ENCODE results near the gene TIMP4.
A peak's percentile ranks its signal among the peaks of the same experiment; 100 is the strongest.

The TIMP4 gene

GRCh38 chr3:12150112-12150511, 8.6 kb downstream of the TIMP4 start:
- Histone ChIP-seq H3K4me3 (ENCODE audit: low read depth in 1 of 5, low read length in 5 of 5) (peak overlapping the region in 2 of 5 donors; percentile 14 to 46), H3K9ac (ENCODE audit: low read length in 5 of 5) (peak overlapping the region in 1 of 5 donors; percentile 35), H3K27me3 (ENCODE audit: control insufficient read depth in 5 of 5, insufficient read depth in 4 of 5, low read length in 5 of 5) (no peaks in the 10 kb centered on the region), H3K9me3 (ENCODE audit: control insufficient read depth in 5 of 5, low read length in 5 of 5) (no peaks in the 10 kb centered on the region), H3K4me1 (ENCODE audit: control insufficient read depth in 5 of 5, insufficient read depth in 5 of 5, low read length in 5 of 5) (peaks cover 8 to 78% (median 47%) of the 10 kb centered on the region in 5 donors), H3K36me3 (ENCODE audit: control insufficient read depth in 5 of 5, insufficient read depth in 5 of 5, low read length in 5 of 5) (peaks cover 5 to 38% (median 33%) of the 10 kb centered on the region in 5 donors), H3K27ac (ENCODE audit: low read depth, low read length) (peak overlapping the region; percentile 91)

- peak overlapping the region; percentile 91 for H3K27ac ChIP-seq (ENCODE audit: low read depth, low read length)
- peak overlapping the region; percentile 23 to 53 (median 46) for H3K4me3 ChIP-seq (ENCODE audit: low read depth in 1 of 5, low read length in 5 of 5)
- H3K4me1 ChIP-seq (ENCODE audit: control insufficient read depth in 5 of 5, insufficient read depth in 5 of 5, low read length in 5 of 5), result peaks cover 9 to 79% (median 54%) of the 10 kb centered on the region in 5 donors
- no peaks in the 10 kb centered on the region for H3K27me3 ChIP-seq (ENCODE audit: control insufficient read depth in 5 of 5, insufficient read depth in 4 of 5, low read length in 5 of 5)
- no peaks in the 10 kb centered on the region for H3K9me3 ChIP-seq (ENCODE audit: control insufficient read depth in 5 of 5, low read length in 5 of 5)
- H3K36me3 ChIP-seq (ENCODE audit: control insufficient read depth in 5 of 5, insufficient read depth in 5 of 5, low read length in 5 of 5), result peaks cover 5 to 27% (median 24%) of the 10 kb centered on the region in 5 donors
- H3K9ac ChIP-seq (ENCODE audit: low read length in 5 of 5), result peak overlapping the region; percentile 25 to 53 (median 33)
These were observed 9.7 kb downstream of the TIMP4 start for GRCh38 chr3:12149029-12149428.

GRCh38 chr3:12148183-12148940, 10.3 kb downstream of the TIMP4 start:
- Histone ChIP-seq H3K9ac (ENCODE audit: low read length in 5 of 5) (peak overlapping the region; percentile 15 to 53 (median 30)), H3K27me3 (ENCODE audit: control insufficient read depth in 5 of 5, insufficient read depth in 4 of 5, low read length in 5 of 5) (no peaks in the 10 kb centered on the region), H3K36me3 (ENCODE audit: control insufficient read depth in 5 of 5, insufficient read depth in 5 of 5, low read length in 5 of 5) (peaks cover 5 to 20% (median 18%) of the 10 kb centered on the region in 5 donors), H3K4me1 (ENCODE audit: control insufficient read depth in 5 of 5, insufficient read depth in 5 of 5, low read length in 5 of 5) (peaks cover 10 to 80% (median 61%) of the 10 kb centered on the region in 5 donors), H3K4me3 (ENCODE audit: low read depth in 1 of 5, low read length in 5 of 5) (peak overlapping the region; percentile 23 to 53 (median 46)), H3K9me3 (ENCODE audit: control insufficient read depth in 5 of 5, low read length in 5 of 5) (no peaks in the 10 kb centered on the region), H3K27ac (ENCODE audit: low read depth, low read length) (peak overlapping the region; percentile 91)

- Histone ChIP-seq H3K4me1 (ENCODE audit: control insufficient read depth in 5 of 5, insufficient read depth in 5 of 5, low read length in 5 of 5) (peaks cover 10 to 82% (median 66%) of the 10 kb centered on the region in 5 donors), H3K27me3 (ENCODE audit: control insufficient read depth in 5 of 5, insufficient read depth in 4 of 5, low read length in 5 of 5) (no peaks in the 10 kb centered on the region), H3K36me3 (ENCODE audit: control insufficient read depth in 5 of 5, insufficient read depth in 5 of 5, low read length in 5 of 5) (peaks cover 0 to 9% (median 6%) of the 10 kb centered on the region in 5 donors), H3K9me3 (ENCODE audit: control insufficient read depth in 5 of 5, low read length in 5 of 5) (no peaks in the 10 kb centered on the region), H3K27ac (ENCODE audit: low read depth, low read length) (peak overlapping the region; percentile 91), H3K4me3 (ENCODE audit: low read depth in 1 of 5, low read length in 5 of 5) (no peak overlapping the region), H3K9ac (ENCODE audit: low read length in 5 of 5) (peak overlapping the region in 4 of 5 donors; percentile 25 to 49 (median 34))
These were observed 11.5 kb downstream of the TIMP4 start for GRCh38 chr3:12147049-12147780.

GRCh38 chr3:12143949-12144504, 14.7 kb downstream of the TIMP4 start:
- H3K27ac ChIP-seq (ENCODE audit: low read depth, low read length), result peak overlapping the region; percentile 91
- H3K4me1 ChIP-seq (ENCODE audit: control insufficient read depth in 5 of 5, insufficient read depth in 5 of 5, low read length in 5 of 5), result peaks cover 14 to 90% (median 58%) of the 10 kb centered on the region in 5 donors
- H3K27me3 ChIP-seq (ENCODE audit: control insufficient read depth in 5 of 5, insufficient read depth in 4 of 5, low read length in 5 of 5), result no peaks in the 10 kb centered on the region
- peak overlapping the region; percentile 9 to 80 (median 55) for H3K9ac ChIP-seq (ENCODE audit: low read length in 5 of 5)
- H3K36me3 ChIP-seq (ENCODE audit: control insufficient read depth in 5 of 5, insufficient read depth in 5 of 5, low read length in 5 of 5), result no peaks in the 10 kb centered on the region
- H3K4me3 ChIP-seq (ENCODE audit: low read depth in 1 of 5, low read length in 5 of 5), result no peak overlapping the region
- H3K9me3 ChIP-seq (ENCODE audit: control insufficient read depth in 5 of 5, low read length in 5 of 5), result no peaks in the 10 kb centered on the region

- no peaks in the 10 kb centered on the region for H3K36me3 ChIP-seq (ENCODE audit: control insufficient read depth in 5 of 5, insufficient read depth in 5 of 5, low read length in 5 of 5)
- peak overlapping the region; percentile 91 for H3K27ac ChIP-seq (ENCODE audit: low read depth, low read length)
- peaks cover 10 to 94% (median 56%) of the 10 kb centered on the region in 5 donors for H3K4me1 ChIP-seq (ENCODE audit: control insufficient read depth in 5 of 5, insufficient read depth in 5 of 5, low read length in 5 of 5)
- H3K27me3 ChIP-seq (ENCODE audit: control insufficient read depth in 5 of 5, insufficient read depth in 4 of 5, low read length in 5 of 5), result no peaks in the 10 kb centered on the region
- peak overlapping the region in 2 of 5 donors; percentile 4 to 5 for H3K9ac ChIP-seq (ENCODE audit: low read length in 5 of 5)
- no peaks in the 10 kb centered on the region for H3K9me3 ChIP-seq (ENCODE audit: control insufficient read depth in 5 of 5, low read length in 5 of 5)
- H3K4me3 ChIP-seq (ENCODE audit: low read depth in 1 of 5, low read length in 5 of 5), result no peak overlapping the region
These were observed 16.2 kb downstream of the TIMP4 start for GRCh38 chr3:12142476-12142875.

GRCh38 chr3:12141350-12141749, 17.4 kb downstream of the TIMP4 start:
- Histone ChIP-seq H3K36me3 (ENCODE audit: control insufficient read depth in 5 of 5, insufficient read depth in 5 of 5, low read length in 5 of 5) (no peaks in the 10 kb centered on the region), H3K9ac (ENCODE audit: low read length in 5 of 5) (no peak overlapping the region), H3K9me3 (ENCODE audit: control insufficient read depth in 5 of 5, low read length in 5 of 5) (no peaks in the 10 kb centered on the region), H3K27ac (ENCODE audit: low read depth, low read length) (peak overlapping the region; percentile 91), H3K4me3 (ENCODE audit: low read depth in 1 of 5, low read length in 5 of 5) (no peak overlapping the region), H3K4me1 (ENCODE audit: control insufficient read depth in 5 of 5, insufficient read depth in 5 of 5, low read length in 5 of 5) (peaks cover 9 to 91% (median 45%) of the 10 kb centered on the region in 5 donors), H3K27me3 (ENCODE audit: control insufficient read depth in 5 of 5, insufficient read depth in 4 of 5, low read length in 5 of 5) (no peaks in the 10 kb centered on the region)

GRCh38 chr3:12139111-12139511, 19.6 kb downstream of the TIMP4 start:
- Histone ChIP-seq H3K27ac (ENCODE audit: low read depth, low read length) (peak overlapping the region; percentile 70), H3K4me1 (ENCODE audit: control insufficient read depth in 5 of 5, insufficient read depth in 5 of 5, low read length in 5 of 5) (peaks cover 9 to 87% (median 34%) of the 10 kb centered on the region in 5 donors), H3K4me3 (ENCODE audit: low read depth in 1 of 5, low read length in 5 of 5) (peak overlapping the region in 1 of 5 donors; percentile 18)

GRCh38 chr3:12138044-12138443, 20.7 kb downstream of the TIMP4 start:
- Histone ChIP-seq H3K4me3 (ENCODE audit: low read depth in 1 of 5, low read length in 5 of 5) (no peak overlapping the region), H3K27ac (ENCODE audit: low read depth, low read length) (peak overlapping the region; percentile 70), H3K9me3 (ENCODE audit: control insufficient read depth in 5 of 5, low read length in 5 of 5) (no peaks in the 10 kb centered on the region), H3K9ac (ENCODE audit: low read length in 5 of 5) (no peak overlapping the region), H3K4me1 (ENCODE audit: control insufficient read depth in 5 of 5, insufficient read depth in 5 of 5, low read length in 5 of 5) (peaks cover 8 to 77% (median 23%) of the 10 kb centered on the region in 5 donors), H3K36me3 (ENCODE audit: control insufficient read depth in 5 of 5, insufficient read depth in 5 of 5, low read length in 5 of 5) (no peaks in the 10 kb centered on the region), H3K27me3 (ENCODE audit: control insufficient read depth in 5 of 5, insufficient read depth in 4 of 5, low read length in 5 of 5) (no peaks in the 10 kb centered on the region)

More at GRCh38 chr3:12139111-12139511, 19.6 kb downstream of the TIMP4 start:
- Histone ChIP-seq H3K9me3 (ENCODE audit: control insufficient read depth in 5 of 5, low read length in 5 of 5) (no peaks in the 10 kb centered on the region), H3K36me3 (ENCODE audit: control insufficient read depth in 5 of 5, insufficient read depth in 5 of 5, low read length in 5 of 5) (no peaks in the 10 kb centered on the region), H3K9ac (ENCODE audit: low read length in 5 of 5) (no peak overlapping the region), H3K27me3 (ENCODE audit: control insufficient read depth in 5 of 5, insufficient read depth in 4 of 5, low read length in 5 of 5) (no peaks in the 10 kb centered on the region)
